ENCODE measurements around the gene COX8C.

The COX8C gene

GRCh38 chr14:93304771-93305170 is 42.2 kb upstream of the COX8C start:
- DNase-seq (ENCODE audit: low read depth) = no peak
- TF ChIP-seq, protein P1, sequence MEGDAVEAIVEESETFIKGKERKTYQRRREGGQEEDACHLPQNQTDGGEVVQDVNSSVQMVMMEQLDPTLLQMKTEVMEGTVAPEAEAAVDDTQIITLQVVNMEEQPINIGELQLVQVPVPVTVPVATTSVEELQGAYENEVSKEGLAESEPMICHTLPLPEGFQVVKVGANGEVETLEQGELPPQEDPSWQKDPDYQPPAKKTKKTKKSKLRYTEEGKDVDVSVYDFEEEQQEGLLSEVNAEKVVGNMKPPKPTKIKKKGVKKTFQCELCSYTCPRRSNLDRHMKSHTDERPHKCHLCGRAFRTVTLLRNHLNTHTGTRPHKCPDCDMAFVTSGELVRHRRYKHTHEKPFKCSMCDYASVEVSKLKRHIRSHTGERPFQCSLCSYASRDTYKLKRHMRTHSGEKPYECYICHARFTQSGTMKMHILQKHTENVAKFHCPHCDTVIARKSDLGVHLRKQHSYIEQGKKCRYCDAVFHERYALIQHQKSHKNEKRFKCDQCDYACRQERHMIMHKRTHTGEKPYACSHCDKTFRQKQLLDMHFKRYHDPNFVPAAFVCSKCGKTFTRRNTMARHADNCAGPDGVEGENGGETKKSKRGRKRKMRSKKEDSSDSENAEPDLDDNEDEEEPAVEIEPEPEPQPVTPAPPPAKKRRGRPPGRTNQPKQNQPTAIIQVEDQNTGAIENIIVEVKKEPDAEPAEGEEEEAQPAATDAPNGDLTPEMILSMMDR (IDR thresholded peaks at IDR 0.05; ENCODE audit: low read depth, low read length, missing control alignments) = no peak
- H3K4me3 ChIP-seq (ENCODE audit: low read depth, low read length) = no peak overlapping the region

- H3K4me3 ChIP-seq (ENCODE audit: low read depth, low read length) = no peak overlapping the region
- TF ChIP-seq, protein P1 (IDR thresholded peaks at IDR 0.05; ENCODE audit: low read depth, low read length, missing control alignments) = no peak
- no peak for DNase-seq (ENCODE audit: low read depth)
These were observed 41.1 kb upstream of the COX8C start for GRCh38 chr14:93305725-93306418.

DNA sequence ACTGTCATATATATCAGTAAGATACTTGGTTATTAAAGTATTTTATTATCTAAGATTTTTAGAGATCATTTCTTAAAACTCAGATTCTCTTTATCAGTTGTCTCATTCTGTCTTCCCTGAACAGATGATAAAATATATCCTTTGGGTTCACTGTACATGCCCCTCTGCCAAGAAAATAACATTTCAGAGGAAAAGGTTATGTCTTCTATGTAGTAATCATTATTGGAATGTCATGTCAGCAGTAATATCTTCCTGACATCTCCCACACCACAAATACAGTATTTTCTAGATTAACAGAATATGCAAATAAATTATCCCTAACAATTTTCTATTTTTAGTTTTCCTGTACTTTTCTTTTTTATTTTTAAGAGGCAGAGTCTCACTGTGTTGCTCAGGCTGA is 40.2 kb upstream of the COX8C start:
- DNase-seq (ENCODE audit: low read depth) = no peak
- TF ChIP-seq, protein P1 (IDR thresholded peaks at IDR 0.05; ENCODE audit: low read depth, low read length, missing control alignments) = no peak
- H3K4me3 ChIP-seq (ENCODE audit: low read depth, low read length) = no peak overlapping the region

- H3K4me3 ChIP-seq (ENCODE audit: low read depth, low read length) = no peak overlapping the region
- TF ChIP-seq, protein P1 (IDR thresholded peaks at IDR 0.05; ENCODE audit: low read depth, low read length, missing control alignments) = no peak
- DNase-seq (ENCODE audit: low read depth) = no peak
These were observed 38.2 kb upstream of the COX8C start for GRCh38 chr14:93308686-93309345.

GRCh38 chr14:93309427-93309966 is 37.5 kb upstream of the COX8C start:
- no peak for DNase-seq (ENCODE audit: low read depth)
- no peak overlapping the region for H3K4me3 ChIP-seq (ENCODE audit: low read depth, low read length)
- TF ChIP-seq, protein P1 (IDR thresholded peaks at IDR 0.05; ENCODE audit: low read depth, low read length, missing control alignments) = no peak

DNA sequence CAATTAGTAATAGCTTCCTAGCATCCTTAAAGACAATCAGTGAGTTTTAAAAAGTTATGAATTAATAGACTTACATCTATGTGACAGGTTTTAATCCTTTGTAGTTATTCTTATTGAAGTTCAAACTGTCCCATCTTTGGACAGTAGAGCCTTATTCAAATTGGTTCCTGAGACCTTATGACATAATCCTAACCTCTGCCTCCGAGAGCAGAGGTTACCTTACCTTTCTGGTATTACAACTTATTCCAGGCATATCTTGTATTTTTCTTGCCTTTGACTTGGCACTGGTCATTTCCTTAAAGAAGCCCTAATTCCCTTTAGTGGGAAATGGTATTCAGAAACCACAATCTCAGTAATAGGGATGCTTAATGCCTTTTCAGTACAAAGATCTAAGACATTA is 35.9 kb upstream of the COX8C start:
- TF ChIP-seq, protein P1 (IDR thresholded peaks at IDR 0.05; ENCODE audit: low read depth, low read length, missing control alignments) = no peak
- DNase-seq (ENCODE audit: low read depth) = no peak
- no peak overlapping the region for H3K4me3 ChIP-seq (ENCODE audit: low read depth, low read length)

Measured in GM12864 (cell line).